PC-9 (cell line): Measurements from ENCODE around the gene RPTOR. TPM values are rescaled to one million over a fixed set of nuclear protein-coding genes. Genes with fewer than 3 reads are reported as not detected.

Experiments
- BruUV-seq: library from RNA; stranded (reverse); fragments of 400-500 nt; replicated peaks from 2 replicates; lab custom pipeline; 2021; lab: Mats Ljungman, UMichigan
- CTCF ChIA-PET: fragments of 300-600 bp; sonication (Branson Sonifier 250); formaldehyde crosslinking; loops from one replicate; lab custom pipeline; 2022; ENCODE audit warnings: antibody characterized with exemption; lab: Charles Lee
- POLR2A ChIA-PET: fragments of 300-600 bp; sonication (Branson Sonifier 250); formaldehyde crosslinking; loops from one replicate; lab custom pipeline; 2022; ENCODE audit warnings: antibody characterized with exemption; ENCODE audit not compliant: unreplicated experiment; lab: Charles Lee
- DNase-seq, 2 experiments: peaks; one replicate each; pipeline versions ENCODE4 v3.0.0 to v3.0.0-alpha.2; 2015 to 2022; ENCODE audit warnings: mixed read lengths in 1 of 2
- H2AFZ ChIP-seq: fragments of 200-600 bp; sonication (generic); 2 replicates; pipeline ENCODE4 v1.8.1; 2017; ENCODE audit warnings: antibody characterized with exemption
- H3F3A ChIP-seq: fragments of 200-600 bp; sonication (generic); 2 replicates; pipeline ENCODE4 v1.8.1; 2017; ENCODE audit warnings: antibody characterized with exemption, mild to moderate bottlenecking, low read depth; ENCODE audit not compliant: insufficient read depth
- H3K27ac ChIP-seq: fragments of 200-600 bp; sonication (generic); 2 replicates; pipeline ENCODE4 v1.6.1; 2016; ENCODE audit warnings: mixed run types
- H3K27me3 ChIP-seq: fragments of 200-600 bp; sonication (generic); 2 replicates; pipeline ENCODE4 v1.6.1; 2016; ENCODE audit warnings: low read depth, mixed run types; ENCODE audit not compliant: insufficient read depth
- H3K36me3 ChIP-seq: fragments of 200-600 bp; sonication (generic); 2 replicates; pipeline ENCODE4 v1.6.1; 2016; ENCODE audit warnings: low read depth, mixed run types
- H3K4me1 ChIP-seq: fragments of 200-600 bp; sonication (generic); replicated peaks from 2 replicates; pipeline ENCODE4 v1.6.1; 2016; ENCODE audit warnings: mixed run types; ENCODE audit not compliant: insufficient read depth
- H3K4me2 ChIP-seq: fragments of 200-600 bp; sonication (generic); 2 replicates; pipeline ENCODE4 v1.6.1; 2017; ENCODE audit warnings: mixed run types
- H3K4me3 ChIP-seq: fragments of 200-600 bp; sonication (generic); 2 replicates; pipeline ENCODE4 v1.6.1; 2016; ENCODE audit warnings: mixed run types
- H3K79me2 ChIP-seq: fragments of 200-600 bp; sonication (generic); 2 replicates; pipeline ENCODE4 v1.6.1; 2017; ENCODE audit warnings: low read depth, mixed run types
- H3K9me2 ChIP-seq: fragments of 200-600 bp; sonication (generic); 2 replicates; pipeline ENCODE4 v1.8.1; 2017; ENCODE audit warnings: mild to moderate bottlenecking; ENCODE audit not compliant: insufficient read depth
- H3K9me3 ChIP-seq: fragments of 200-600 bp; sonication (generic); 2 replicates; pipeline ENCODE4 v1.8.1; 2016; ENCODE audit warnings: low read depth; ENCODE audit not compliant: insufficient read depth
- H4K20me1 ChIP-seq: fragments of 200-600 bp; sonication (generic); 2 replicates; pipeline ENCODE4 v1.8.1; 2017; ENCODE audit not compliant: insufficient read depth
- CTCF ChIP-seq: fragments of 200-600 bp; sonication (generic); conservative IDR thresholded peaks from 2 replicates; pipeline ENCODE4 v1.6.1; 2017; ENCODE audit warnings: mixed run types, antibody characterized with exemption, mild to moderate bottlenecking, moderate library complexity
- EZH2 ChIP-seq: fragments of 200-600 bp; sonication (generic); IDR thresholded peaks from 2 replicates; pipeline ENCODE4 v1.8.0; 2017; ENCODE audit warnings: antibody characterized with exemption, low read depth
- intact Hi-C: fragments of 100-400 bp; cut with micrococcal nuclease; formaldehyde crosslinking; loops from one replicate; pipeline ENCODE4 v1.10.0; 2022; ENCODE audit not compliant: unreplicated experiment
- total RNA-seq: library from RNA; stranded (reverse); gene quantifications from 2 replicates; pipeline ENCODE4 v1.2.3, GENCODE V29; 2021

Gene RPTOR
- total RNA-seq, 1 experiment from 2014 or later, result 50.8 TPM

- TF ChIP-seq CTCF, result no peak
- no peak for TF ChIP-seq EZH2
- ChIA-PET POLR2A (no interaction called here), CTCF (no interaction called here)
- Histone ChIP-seq H4K20me1 (no peaks in the 10 kb centered on the region), H2AFZ (no peak overlapping the region), H3K27me3 (no peaks in the 10 kb centered on the region), H3K9me2 (no peaks in the 10 kb centered on the region), H3K4me2 (no peak overlapping the region), H3F3A (no peaks in the 10 kb centered on the region), H3K4me1 (no peaks in the 10 kb centered on the region), H3K4me3 (no peak overlapping the region), H3K36me3 (no peaks in the 10 kb centered on the region), H3K9me3 (no peaks in the 10 kb centered on the region), H3K79me2 (no peaks in the 10 kb centered on the region), H3K27ac (no peak overlapping the region)
- no TSS peak for BruUV-seq
- no peak for DNase-seq
- intact Hi-C loops, result no loop called here
Observed at GRCh38 chr17:80942423-80943345, 398.0 kb downstream of the RPTOR start.

GRCh38 chr17:80943346-80944145, 398.9 kb downstream of the RPTOR start:
- TF ChIP-seq EZH2 (no peak), CTCF (no peak)
- ChIA-PET CTCF (no interaction called here), POLR2A (no interaction called here)
- H2AFZ ChIP-seq, result no peak overlapping the region
- no peaks in the 10 kb centered on the region for H3F3A ChIP-seq
- no peaks in the 10 kb centered on the region for H3K79me2 ChIP-seq
- H4K20me1 ChIP-seq, result no peaks in the 10 kb centered on the region
- intact Hi-C loops, result no loop called here
- H3K4me1 ChIP-seq, result no peaks in the 10 kb centered on the region
- DNase-seq, result no peak
- no TSS peak for BruUV-seq
- H3K4me3 ChIP-seq, result no peak overlapping the region
- no peak overlapping the region for H3K4me2 ChIP-seq
- H3K27me3 ChIP-seq, result no peaks in the 10 kb centered on the region
- H3K9me2 ChIP-seq, result no peaks in the 10 kb centered on the region
- no peaks in the 10 kb centered on the region for H3K9me3 ChIP-seq
- H3K36me3 ChIP-seq, result no peaks in the 10 kb centered on the region
- H3K27ac ChIP-seq, result no peak overlapping the region

- intact Hi-C loops, result no loop called here
- ChIA-PET CTCF (no interaction called here), POLR2A (no interaction called here)
Observed at GRCh38 chr17:80944326-80944725, 399.7 kb downstream of the RPTOR start.

More at GRCh38 chr17:80944326-80944725, 399.7 kb downstream of the RPTOR start:
- no peaks in the 10 kb centered on the region for H3K27me3 ChIP-seq
- no peaks in the 10 kb centered on the region for H3K36me3 ChIP-seq
- no peaks in the 10 kb centered on the region for H3F3A ChIP-seq
- H2AFZ ChIP-seq, result no peak overlapping the region
- no peak overlapping the region for H3K27ac ChIP-seq
- BruUV-seq, result no TSS peak
- H3K4me2 ChIP-seq, result no peak overlapping the region
- H3K4me1 ChIP-seq, result no peaks in the 10 kb centered on the region
- TF ChIP-seq EZH2, result no peak
- TF ChIP-seq CTCF, result no peak
- H3K79me2 ChIP-seq, result no peaks in the 10 kb centered on the region
- no peaks in the 10 kb centered on the region for H4K20me1 ChIP-seq
- no peaks in the 10 kb centered on the region for H3K9me3 ChIP-seq
- no peaks in the 10 kb centered on the region for H3K9me2 ChIP-seq
- H3K4me3 ChIP-seq, result no peak overlapping the region
- DNase-seq, result no peak
